Cardiac muscle cell (in vitro differentiated cells and primary cell): ENCODE measurements around the gene RBBP5. TPM values are rescaled to one million over a fixed set of nuclear protein-coding genes. Genes with fewer than 3 reads are reported as not detected.

ENCODE experiments used
- DNase-seq, 2 donors: peaks; one replicate each; pipeline versions ENCODE4 v3.0.0 to v3.0.0-alpha.2; 2010 to 2017; ENCODE audit warnings: low read depth in 1 of 2, low spot score in 1 of 2
- H3K27ac ChIP-seq: fragments of 200-600 bp; sonication (generic); 2 replicates; pipeline ENCODE4 v1.5.1; 2016
- H3K27me3 ChIP-seq: fragments of 200-600 bp; sonication (generic); 2 replicates; pipeline ENCODE4 v1.6.0; 2016; ENCODE audit warnings: control low read depth
- H3K36me3 ChIP-seq: fragments of 200-600 bp; sonication (generic); 2 replicates; pipeline ENCODE4 v1.5.1; 2016; ENCODE audit warnings: control low read depth
- H3K4me1 ChIP-seq: fragments of 200-600 bp; sonication (generic); 2 replicates; pipeline ENCODE4 v1.8.1; 2017; ENCODE audit warnings: low read depth, mild to moderate bottlenecking, mixed run types
- H3K4me3 ChIP-seq: fragments of 200-600 bp; sonication (generic); 2 replicates; pipeline ENCODE4 v1.5.1; 2016; ENCODE audit warnings: mild to moderate bottlenecking
- H3K9me3 ChIP-seq: fragments of 200-600 bp; sonication (generic); 2 replicates; pipeline ENCODE4 v1.5.1; 2017; ENCODE audit warnings: low read depth, mild to moderate bottlenecking, control low read depth
- polyA plus RNA-seq: library from polyadenylated mRNA; unstranded; fragments of >200 nt; fragmentation: Nextera tagmentation; extraction: Ambion mirVana; gene quantifications from 2 replicates; pipeline ENCODE4 v1.2.1, GENCODE V29; 2016
- total RNA-seq: library from RNA; depleted of rRNA; stranded (reverse); fragments of >200 nt; gene quantifications from 2 replicates; pipeline ENCODE4 v1.2.3, GENCODE V29; 2016
- TF ChIP-seq, protein P1 (sequence below): IDR thresholded peaks from 2 replicates; pipeline ENCODE4 v1.5.1; 2012; ENCODE audit warnings: low read depth, mild to moderate bottlenecking, low read length

RBBP5 gene
- total and polyA plus RNA-seq, 2 experiments from 2014 or later = 8.1 to 9.2 TPM

- no peaks in the 10 kb centered on the region for H3K4me1 ChIP-seq
- H3K27ac ChIP-seq = no peak overlapping the region
- peak in 1 of 2 donors; percentile 74 for DNase-seq
- no peak overlapping the region for H3K4me3 ChIP-seq
- H3K9me3 ChIP-seq = no peaks in the 10 kb centered on the region
- peaks cover 48% of the 10 kb centered on the region for H3K36me3 ChIP-seq
- H3K27me3 ChIP-seq = no peaks in the 10 kb centered on the region
- TF ChIP-seq, protein P1, sequence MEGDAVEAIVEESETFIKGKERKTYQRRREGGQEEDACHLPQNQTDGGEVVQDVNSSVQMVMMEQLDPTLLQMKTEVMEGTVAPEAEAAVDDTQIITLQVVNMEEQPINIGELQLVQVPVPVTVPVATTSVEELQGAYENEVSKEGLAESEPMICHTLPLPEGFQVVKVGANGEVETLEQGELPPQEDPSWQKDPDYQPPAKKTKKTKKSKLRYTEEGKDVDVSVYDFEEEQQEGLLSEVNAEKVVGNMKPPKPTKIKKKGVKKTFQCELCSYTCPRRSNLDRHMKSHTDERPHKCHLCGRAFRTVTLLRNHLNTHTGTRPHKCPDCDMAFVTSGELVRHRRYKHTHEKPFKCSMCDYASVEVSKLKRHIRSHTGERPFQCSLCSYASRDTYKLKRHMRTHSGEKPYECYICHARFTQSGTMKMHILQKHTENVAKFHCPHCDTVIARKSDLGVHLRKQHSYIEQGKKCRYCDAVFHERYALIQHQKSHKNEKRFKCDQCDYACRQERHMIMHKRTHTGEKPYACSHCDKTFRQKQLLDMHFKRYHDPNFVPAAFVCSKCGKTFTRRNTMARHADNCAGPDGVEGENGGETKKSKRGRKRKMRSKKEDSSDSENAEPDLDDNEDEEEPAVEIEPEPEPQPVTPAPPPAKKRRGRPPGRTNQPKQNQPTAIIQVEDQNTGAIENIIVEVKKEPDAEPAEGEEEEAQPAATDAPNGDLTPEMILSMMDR = peak; percentile 4
Measured at GRCh38 chr1:205091043-205091740, 30.6 kb downstream of the RBBP5 start.

GRCh38 chr1:205088341-205088740, 33.4 kb downstream of the RBBP5 start:
- no peak for DNase-seq
- Histone ChIP-seq H3K9me3 (no peaks in the 10 kb centered on the region), H3K27me3 (no peaks in the 10 kb centered on the region), H3K4me1 (no peaks in the 10 kb centered on the region), H3K4me3 (no peak overlapping the region), H3K36me3 (peaks cover 37% of the 10 kb centered on the region), H3K27ac (no peak overlapping the region)
- TF ChIP-seq, protein P1 = no peak

DNA sequence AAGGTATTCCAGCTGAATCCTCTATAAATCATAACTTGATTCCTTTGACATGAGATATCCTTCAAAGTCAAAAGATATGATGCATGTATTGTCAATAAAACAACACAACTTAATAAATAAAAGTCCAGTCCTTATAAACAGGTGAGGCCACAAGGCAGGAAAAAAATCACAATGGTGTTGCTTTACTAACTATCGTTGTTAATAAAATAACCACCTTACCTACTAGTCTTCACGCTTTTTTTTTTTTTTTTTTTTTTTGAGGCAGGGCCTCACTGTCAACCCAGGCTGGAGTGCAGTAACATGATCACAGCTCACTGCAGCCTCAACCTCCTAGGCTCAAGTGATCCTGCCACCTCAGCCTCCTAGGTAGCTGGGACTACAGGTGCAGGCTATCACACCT, 37.4 kb downstream of the RBBP5 start, which contains the start of gene TMEM81:
Gene TMEM81, minus strand, starts transcription at position 101 of the 400 bp plus-strand sequence. CDS start 140 bp downstream, outside the sequence.
- TF ChIP-seq, protein P1 = no peak
- Histone ChIP-seq H3K27ac (no peak within 1 kb of the TSS), H3K4me1 (no peaks in the 10 kb centered on the region), H3K36me3 (peaks cover 30% of the 10 kb centered on the region), H3K4me3 (no peak within 1 kb of the TSS), H3K9me3 (no peaks in the 10 kb centered on the region), H3K27me3 (no peaks in the 10 kb centered on the region)
- no peak for DNase-seq

- no peaks in the 10 kb centered on the region for H3K4me1 ChIP-seq
- TF ChIP-seq, protein P1 = no peak
- no peaks in the 10 kb centered on the region for H3K9me3 ChIP-seq
- no peak overlapping the region for H3K27ac ChIP-seq
- no peak overlapping the region for H3K4me3 ChIP-seq
- no peak for DNase-seq
- peaks cover 13% of the 10 kb centered on the region for H3K36me3 ChIP-seq
- no peaks in the 10 kb centered on the region for H3K27me3 ChIP-seq
Measured at GRCh38 chr1:205082431-205082830, 39.3 kb downstream of the RBBP5 start.

- Histone ChIP-seq H3K4me3 (no peak overlapping the region), H3K4me1 (no peaks in the 10 kb centered on the region), H3K27ac (no peak overlapping the region), H3K9me3 (no peaks in the 10 kb centered on the region), H3K27me3 (no peaks in the 10 kb centered on the region), H3K36me3 (no peaks in the 10 kb centered on the region)
- TF ChIP-seq, protein P1 = no peak
- peak in 1 of 2 donors; percentile 86 for DNase-seq
Measured at GRCh38 chr1:205077934-205078311, 43.9 kb downstream of the RBBP5 start.
